ENCODE measurements around the gene GNG5.
"Not testable (repeated sequence)": the region's sequence is repeated elsewhere in the genome, so short reads cannot be mapped to it uniquely, and the experiment has no call there.

The GNG5 gene

DNA sequence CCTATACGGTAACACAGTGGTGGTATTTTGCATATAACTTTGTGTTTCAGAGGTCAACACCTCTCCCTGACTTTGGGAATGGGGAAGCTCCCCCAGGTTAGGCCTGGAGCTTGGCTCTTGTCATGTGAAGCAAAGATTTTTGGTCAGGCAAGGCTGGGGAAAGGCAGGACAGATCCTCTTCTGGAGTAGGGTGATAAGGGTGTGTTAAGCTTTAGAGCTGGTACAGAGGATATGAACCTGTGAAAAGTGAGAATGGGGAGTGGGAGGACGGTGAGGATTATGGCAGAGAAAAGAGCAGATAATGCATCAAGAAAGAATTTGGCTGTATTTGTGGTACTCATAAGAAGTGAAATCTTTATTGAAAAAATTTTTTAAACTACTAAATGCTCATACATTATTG is 25.1 kb downstream of the GNG5 start:
- DNase-seq, result no peak

DNA sequence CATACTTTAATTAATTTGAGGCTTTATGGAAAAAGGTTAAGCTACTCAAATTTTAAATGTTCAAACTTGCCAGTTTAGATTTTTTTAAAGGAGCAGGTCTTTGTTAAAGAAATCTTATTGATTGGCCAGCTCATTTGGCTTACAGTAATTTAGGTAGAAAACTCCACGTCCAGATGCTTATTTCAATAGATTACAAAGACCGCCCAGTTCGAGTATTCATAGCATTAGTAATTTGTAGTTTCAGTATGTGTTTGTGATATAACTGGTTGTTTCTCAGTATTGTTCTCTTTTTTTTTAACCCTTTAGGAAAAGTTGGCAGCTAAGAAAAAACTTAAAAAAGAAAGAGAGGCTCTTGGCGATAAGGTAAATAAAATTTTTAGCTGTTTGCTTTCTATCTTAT is 25.7 kb downstream of the GNG5 start:
- no peak for DNase-seq

DNA sequence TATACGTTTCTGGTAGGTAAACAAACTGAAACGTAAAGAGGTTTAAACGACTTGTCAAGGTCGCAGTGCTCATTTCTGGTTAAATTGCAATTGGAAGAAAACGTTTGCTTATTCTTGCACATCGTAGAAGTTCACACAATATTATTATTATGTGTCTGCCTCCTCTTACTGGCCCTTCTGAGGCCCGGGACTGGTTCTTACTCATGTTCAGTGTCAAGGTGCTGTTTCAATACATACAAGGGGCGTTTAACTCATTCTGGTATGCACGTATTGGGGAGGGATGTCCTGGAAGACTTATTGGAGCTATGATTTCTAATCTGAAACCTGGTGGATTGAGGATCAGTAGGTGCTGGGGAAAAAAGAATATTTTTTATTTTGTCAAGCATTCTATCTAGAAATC is 26.4 kb downstream of the GNG5 start:
- no peak for DNase-seq

DNA sequence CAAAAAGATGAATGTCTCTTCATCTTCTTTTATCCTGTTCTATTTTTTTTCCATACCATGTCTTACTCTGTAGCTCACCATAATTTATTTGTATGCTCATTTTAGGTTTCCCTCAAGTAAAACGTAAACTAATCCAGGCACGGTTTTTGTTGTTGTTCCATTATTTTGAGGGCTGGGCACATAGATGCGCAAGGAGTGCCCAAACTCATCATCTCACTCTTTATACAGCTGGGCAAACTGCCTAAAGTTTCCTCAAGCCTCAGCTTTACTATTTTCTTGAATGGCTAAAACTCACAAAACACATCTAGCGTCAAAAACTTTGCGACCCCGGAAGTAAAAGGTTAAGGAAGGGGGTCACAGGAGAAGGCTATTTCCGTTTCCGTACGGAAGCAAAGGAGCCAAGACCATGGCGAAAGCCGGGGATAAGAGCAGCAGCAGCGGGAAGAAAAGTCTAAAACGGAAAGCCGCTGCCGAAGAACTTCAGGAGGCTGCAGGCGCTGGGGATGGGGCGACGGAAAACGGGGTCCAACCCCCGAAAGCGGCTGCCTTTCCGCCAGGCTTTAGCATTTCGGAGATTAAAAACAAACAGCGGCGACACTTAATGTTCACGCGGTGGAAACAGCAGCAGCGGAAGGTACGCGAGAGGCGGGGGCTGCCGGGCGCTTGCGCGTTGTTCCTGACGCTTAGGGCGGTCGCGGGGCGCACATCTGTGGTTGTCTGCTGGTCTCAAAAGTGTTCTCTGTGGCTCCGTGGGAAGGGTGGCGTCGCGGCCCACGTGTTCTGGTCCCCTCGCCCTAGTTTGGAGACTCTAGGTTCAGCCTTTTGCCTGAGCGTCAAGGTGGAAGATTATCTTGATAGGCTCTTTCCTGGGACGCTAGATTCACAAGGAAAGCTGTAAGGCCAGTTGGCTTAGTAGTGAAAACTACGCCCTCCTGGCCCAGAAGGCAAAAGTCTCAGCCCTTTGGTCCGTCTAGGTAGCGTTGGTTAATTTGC is 27.2 kb downstream of the GNG5 start, which contains the start of gene RPF1:
TSS of gene RPF1 (plus strand) at position 391 of the 993 bp plus-strand sequence. CDS start at position 407, 16 bp downstream.
- DNase-seq, result peak; percentile 78

DNA sequence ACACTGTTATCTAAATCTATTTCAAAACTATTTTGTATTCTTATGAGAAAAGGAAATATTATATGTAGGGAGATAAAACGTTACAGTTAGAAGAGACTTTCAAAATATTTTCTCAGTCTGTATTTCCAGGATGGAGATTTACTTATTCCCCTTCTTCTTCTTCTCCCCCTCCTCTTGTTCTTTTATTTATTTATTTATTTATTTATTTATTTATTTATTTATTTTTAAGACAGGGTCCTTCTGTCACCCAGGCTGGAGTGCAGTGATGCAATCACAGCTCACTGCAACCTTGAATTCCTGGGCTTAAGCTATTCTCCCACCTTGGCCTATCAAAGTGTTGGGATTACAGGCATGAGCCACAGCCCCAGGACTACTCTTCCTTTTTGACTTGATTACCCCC is 30.2 kb downstream of the GNG5 start:
- no peak for DNase-seq

DNA sequence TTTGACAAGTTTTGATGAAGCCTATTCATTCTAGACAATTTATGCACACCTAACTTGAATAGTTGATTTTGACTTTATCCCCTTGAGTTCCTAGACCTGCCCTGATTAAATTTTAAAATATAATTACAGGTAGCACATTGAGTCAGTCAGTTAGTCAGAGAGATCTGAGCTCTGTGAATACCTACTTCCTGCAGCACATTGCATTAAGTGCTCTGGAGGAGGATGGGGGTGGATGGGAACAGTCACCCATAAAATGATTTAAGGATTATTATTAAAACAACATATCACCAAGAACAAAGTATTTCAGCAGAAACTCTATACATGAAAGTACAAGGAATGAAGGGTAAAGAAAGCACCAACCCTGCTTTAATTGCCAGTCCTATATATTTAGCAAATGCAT is 39.1 kb downstream of the GNG5 start:
- DNase-seq, result no peak

DNA sequence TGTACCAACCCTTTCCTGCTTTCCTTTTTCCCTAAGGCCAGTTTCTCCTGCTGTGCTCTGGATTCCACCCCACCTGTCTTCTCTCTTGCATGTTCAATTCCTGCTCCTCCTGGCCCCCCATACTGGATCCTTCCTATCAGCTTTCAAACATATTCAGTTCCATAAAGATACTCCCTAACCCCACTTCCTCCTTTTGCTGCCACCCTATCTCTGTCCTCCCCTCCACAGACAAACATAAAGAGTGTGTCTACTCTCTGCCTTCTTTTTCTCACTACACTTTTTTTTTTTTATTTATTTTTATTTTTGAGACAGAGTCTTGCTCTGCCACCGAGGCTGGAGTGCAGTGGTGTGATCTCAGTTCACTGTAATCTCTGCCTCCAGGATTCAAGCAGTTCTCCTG is 44.3 kb downstream of the GNG5 start:
- DNase-seq, result no peak

DNA sequence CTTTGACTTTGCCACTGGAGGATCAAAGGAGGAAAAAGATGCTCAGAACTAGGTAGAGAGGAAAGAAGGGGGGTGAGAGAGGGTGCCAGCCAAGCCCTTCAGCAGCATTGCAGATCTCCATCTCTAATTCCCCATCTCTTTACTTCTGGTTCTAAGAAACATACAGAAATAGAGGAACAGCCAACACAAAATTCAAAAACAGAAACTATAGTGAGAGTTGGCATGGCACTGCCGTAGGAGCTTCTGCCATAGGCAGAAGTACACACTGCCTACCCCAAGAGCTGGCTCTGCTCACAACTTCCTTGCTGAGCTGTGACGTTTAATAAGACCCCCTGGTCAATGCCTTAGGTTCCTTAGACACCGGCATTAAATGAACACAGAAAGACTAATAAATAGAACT is 53.9 kb downstream of the GNG5 start:
- no peak for DNase-seq

DNA sequence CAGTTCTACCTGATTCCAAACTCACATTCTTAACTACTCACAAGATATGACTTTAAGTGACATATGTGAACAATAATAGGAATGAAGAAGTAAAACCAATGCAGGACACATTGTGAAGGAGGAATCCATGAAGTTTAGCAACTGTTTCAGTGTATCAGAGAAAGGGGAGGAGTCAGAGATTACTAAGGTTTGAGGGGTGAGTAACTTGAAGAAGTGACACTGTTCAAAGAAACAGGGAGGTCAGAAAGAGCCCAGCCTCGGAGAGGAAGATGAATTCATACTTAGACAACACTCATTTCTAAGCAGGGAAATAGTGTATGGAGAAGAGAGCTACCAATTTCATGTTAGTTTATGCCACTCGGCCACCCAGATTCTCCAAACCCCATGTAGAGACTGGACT is 55.5 kb downstream of the GNG5 start:
- no peak for DNase-seq

DNA sequence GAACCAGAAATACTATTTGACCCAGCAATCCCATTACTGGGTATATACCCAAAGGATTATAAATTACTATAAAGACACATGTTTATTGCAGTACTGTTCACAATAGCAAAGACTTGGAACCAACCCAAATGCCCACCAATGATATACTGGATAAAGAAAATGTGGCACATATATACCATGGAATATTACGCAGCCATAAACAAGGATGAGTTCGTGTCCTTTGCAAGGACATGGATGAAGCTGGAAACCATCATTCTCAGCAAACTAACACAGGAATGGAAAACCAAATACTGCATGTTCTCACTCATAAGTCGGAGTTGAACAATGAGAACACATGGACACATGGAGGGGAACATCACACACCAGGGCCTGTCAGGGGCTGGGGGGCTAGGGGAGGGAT is 57.7 kb downstream of the GNG5 start:
- not testable (repeated sequence) for DNase-seq
